ENCODE data around the gene PLCB4. TPM values are rescaled to one million over a fixed set of nuclear protein-coding genes. Genes with fewer than 3 reads are reported as not detected.

The PLCB4 gene
- total RNA-seq, 2 experiments from 2014 or later, result 0.06 TPM; not detected in 1

GRCh38 chr20:9021699-9022098 is 47.2 kb upstream of the PLCB4 start:
- ChIA-PET POLR2A (no interaction called here), CTCF (no interaction called here)
- H3K4me3 ChIP-seq (ENCODE audit: low read length), result no peak overlapping the region
- H3K9me3 ChIP-seq (ENCODE audit: control insufficient read depth in 1 of 2, insufficient read depth in 1 of 2, low read length in 2 of 2), result no peaks in the 10 kb centered on the region
- H3K27ac ChIP-seq (ENCODE audit: low read depth in 1 of 2, low read length in 2 of 2), result no peak overlapping the region
- no peaks in the 10 kb centered on the region for H3K4me1 ChIP-seq (ENCODE audit: insufficient read depth, low read length)
- no peaks in the 10 kb centered on the region for H3K27me3 ChIP-seq (ENCODE audit: control insufficient read depth in 1 of 2, insufficient read depth in 2 of 2, low read length in 2 of 2)
- TF ChIP-seq CTCF (IDR thresholded peaks at IDR 0.05), result no peak
- DNase-seq (no peak), ATAC-seq (ENCODE audit: poor library complexity) (no peak)
- Mint-ChIP-seq H3K27me3 (no peaks in the 10 kb centered on the region), H3K27ac (no peak overlapping the region), H3K4me1 (ENCODE audit: low read depth) (no peaks in the 10 kb centered on the region), H3K4me3 (no peak overlapping the region), H3K9me3 (peaks cover 3% of the 10 kb centered on the region), H3K36me3 (ENCODE audit: low read depth) (no peaks in the 10 kb centered on the region)
- H3K36me3 ChIP-seq (ENCODE audit: insufficient read depth, low read length), result no peaks in the 10 kb centered on the region
- intact Hi-C loops (cut with DNase I, micrococcal nuclease), result no loop called here

- intact Hi-C loops (cut with DNase I, micrococcal nuclease), result no loop called here
- no peak for ATAC-seq (ENCODE audit: poor library complexity)
- Histone ChIP-seq H3K27ac (ENCODE audit: low read depth in 1 of 2, low read length in 2 of 2) (no peak overlapping the region), H3K4me3 (ENCODE audit: low read length) (no peak overlapping the region), H3K36me3 (ENCODE audit: insufficient read depth, low read length) (no peaks in the 10 kb centered on the region), H3K27me3 (ENCODE audit: control insufficient read depth in 1 of 2, insufficient read depth in 2 of 2, low read length in 2 of 2) (no peaks in the 10 kb centered on the region), H3K4me1 (ENCODE audit: insufficient read depth, low read length) (no peaks in the 10 kb centered on the region), H3K9me3 (ENCODE audit: control insufficient read depth in 1 of 2, insufficient read depth in 1 of 2, low read length in 2 of 2) (no peaks in the 10 kb centered on the region)
- POLR2A ChIA-PET, result no interaction called here
- TF ChIP-seq CTCF (IDR thresholded peaks at IDR 0.05), result no peak
- H3K27ac Mint-ChIP-seq, result no peak overlapping the region
- CTCF ChIA-PET, result no interaction called here
- peaks cover 3% of the 10 kb centered on the region for H3K9me3 Mint-ChIP-seq
- DNase-seq, result no peak
- H3K4me3 Mint-ChIP-seq, result no peak overlapping the region
- H3K4me1 Mint-ChIP-seq (ENCODE audit: low read depth), result no peaks in the 10 kb centered on the region
- no peaks in the 10 kb centered on the region for H3K36me3 Mint-ChIP-seq (ENCODE audit: low read depth)
- no peaks in the 10 kb centered on the region for H3K27me3 Mint-ChIP-seq
These were observed 46.5 kb upstream of the PLCB4 start for GRCh38 chr20:9022376-9022775.

DNA sequence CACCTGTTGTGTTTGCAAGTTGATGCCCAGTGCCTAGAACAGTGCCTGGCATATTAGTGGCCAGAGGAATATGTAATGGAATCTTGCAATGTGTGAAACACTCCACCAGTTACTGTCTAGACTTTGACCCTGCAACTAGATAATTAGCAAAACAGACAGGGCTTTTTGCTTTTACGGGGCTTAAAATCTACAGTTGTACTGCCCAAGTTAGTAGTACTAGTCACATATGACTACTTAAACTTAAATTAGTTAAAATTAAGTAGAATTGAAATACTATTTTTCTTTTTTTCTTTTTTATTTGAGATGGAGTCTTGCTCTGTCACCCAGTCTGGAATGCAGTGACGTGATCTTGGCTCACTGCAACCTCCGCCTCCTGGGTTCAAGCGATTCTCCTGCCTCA is 44.3 kb upstream of the PLCB4 start:
- Histone ChIP-seq H3K27ac (ENCODE audit: low read depth in 1 of 2, low read length in 2 of 2) (no peak overlapping the region), H3K4me1 (ENCODE audit: insufficient read depth, low read length) (no peaks in the 10 kb centered on the region), H3K36me3 (ENCODE audit: insufficient read depth, low read length) (no peaks in the 10 kb centered on the region), H3K4me3 (ENCODE audit: low read length) (no peak overlapping the region), H3K27me3 (ENCODE audit: control insufficient read depth in 1 of 2, insufficient read depth in 2 of 2, low read length in 2 of 2) (no peaks in the 10 kb centered on the region), H3K9me3 (ENCODE audit: control insufficient read depth in 1 of 2, insufficient read depth in 1 of 2, low read length in 2 of 2) (no peaks in the 10 kb centered on the region)
- CTCF ChIA-PET, result no interaction called here
- H3K27ac Mint-ChIP-seq, result no peak overlapping the region
- intact Hi-C loops (cut with DNase I, micrococcal nuclease), result no loop called here
- H3K9me3 Mint-ChIP-seq, result peaks cover 5% of the 10 kb centered on the region
- H3K36me3 Mint-ChIP-seq (ENCODE audit: low read depth), result no peaks in the 10 kb centered on the region
- H3K4me1 Mint-ChIP-seq (ENCODE audit: low read depth), result no peaks in the 10 kb centered on the region
- H3K27me3 Mint-ChIP-seq, result no peaks in the 10 kb centered on the region
- DNase-seq (no peak), ATAC-seq (ENCODE audit: poor library complexity) (no peak)
- TF ChIP-seq CTCF (IDR thresholded peaks at IDR 0.05), result no peak
- no peak overlapping the region for H3K4me3 Mint-ChIP-seq
- POLR2A ChIA-PET, result no interaction called here

Data from CD4-positive, alpha-beta T cell (primary cell).